TTC549 (cell line): ENCODE measurements around the gene SHROOM3.

Experiments
- FAIRE-seq: peaks from 2 replicates; lab custom pipeline; 2012; peaks lifted over from hg19 to GRCh38; lab: Jason Lieb, UNC

SHROOM3 gene

DNA sequence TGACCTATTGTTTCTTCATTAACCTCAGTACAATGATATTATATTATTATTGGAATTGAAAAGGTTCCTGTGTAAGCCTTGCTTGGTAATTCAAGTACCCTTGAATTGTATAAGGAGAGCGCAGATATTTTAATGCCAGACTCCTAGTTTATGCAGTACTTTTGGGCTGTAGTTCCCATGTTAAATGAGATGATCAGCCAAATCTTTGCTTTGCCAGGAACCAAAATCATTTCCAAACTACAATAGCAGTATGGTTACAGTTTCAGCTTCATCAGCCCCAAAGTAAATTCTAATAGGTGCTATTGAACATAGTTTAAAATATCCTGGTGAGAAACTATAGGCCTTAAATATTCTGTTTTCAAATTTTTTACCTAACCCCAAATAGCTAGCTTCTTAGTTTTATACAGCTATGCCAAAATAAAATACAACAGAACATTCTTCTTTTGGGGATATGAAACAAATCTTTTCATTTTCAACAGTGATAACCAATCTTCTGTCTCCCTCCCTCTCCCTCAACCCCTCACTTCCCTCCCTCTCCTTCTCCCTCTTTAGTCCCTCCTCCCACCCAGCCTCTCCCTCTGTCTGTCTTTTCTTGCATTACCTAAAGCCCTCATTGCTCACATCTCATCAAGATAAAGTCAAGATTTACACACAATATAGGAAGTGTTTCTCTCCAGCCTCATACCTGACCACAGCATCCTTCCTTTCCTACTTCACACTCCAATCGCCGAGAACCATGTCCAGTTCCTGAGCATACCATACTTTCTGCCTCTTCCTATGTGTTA is 190.1 kb downstream of the SHROOM3 start:
- no peak for FAIRE-seq

- no peak for FAIRE-seq
Measured at GRCh38 chr4:76626686-76627465, 191.8 kb downstream of the SHROOM3 start.

- no peak for FAIRE-seq
Measured at GRCh38 chr4:76628251-76628650, 193.2 kb downstream of the SHROOM3 start.

- no peak for FAIRE-seq
Measured at GRCh38 chr4:76630741-76631140, 195.7 kb downstream of the SHROOM3 start.

DNA sequence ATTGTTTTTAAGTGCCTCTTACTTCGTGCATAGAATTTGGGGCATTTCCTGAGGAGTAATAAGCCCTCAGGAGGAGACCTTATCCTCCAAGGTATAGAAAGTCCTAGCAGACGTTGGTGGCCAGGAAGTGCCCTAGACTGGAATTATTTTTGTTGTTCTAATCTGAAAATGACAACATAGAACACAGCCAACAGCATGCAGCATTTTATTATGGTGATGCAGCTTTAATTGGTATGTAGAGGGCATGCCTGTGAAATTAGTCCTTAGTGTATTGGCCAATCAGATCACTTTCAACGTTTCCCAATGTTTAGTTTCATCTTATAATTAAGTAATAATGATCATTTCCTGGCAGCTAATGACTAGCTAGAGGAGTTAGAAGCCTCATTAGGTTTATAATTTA is 199.2 kb downstream of the SHROOM3 start:
- no peak for FAIRE-seq

DNA sequence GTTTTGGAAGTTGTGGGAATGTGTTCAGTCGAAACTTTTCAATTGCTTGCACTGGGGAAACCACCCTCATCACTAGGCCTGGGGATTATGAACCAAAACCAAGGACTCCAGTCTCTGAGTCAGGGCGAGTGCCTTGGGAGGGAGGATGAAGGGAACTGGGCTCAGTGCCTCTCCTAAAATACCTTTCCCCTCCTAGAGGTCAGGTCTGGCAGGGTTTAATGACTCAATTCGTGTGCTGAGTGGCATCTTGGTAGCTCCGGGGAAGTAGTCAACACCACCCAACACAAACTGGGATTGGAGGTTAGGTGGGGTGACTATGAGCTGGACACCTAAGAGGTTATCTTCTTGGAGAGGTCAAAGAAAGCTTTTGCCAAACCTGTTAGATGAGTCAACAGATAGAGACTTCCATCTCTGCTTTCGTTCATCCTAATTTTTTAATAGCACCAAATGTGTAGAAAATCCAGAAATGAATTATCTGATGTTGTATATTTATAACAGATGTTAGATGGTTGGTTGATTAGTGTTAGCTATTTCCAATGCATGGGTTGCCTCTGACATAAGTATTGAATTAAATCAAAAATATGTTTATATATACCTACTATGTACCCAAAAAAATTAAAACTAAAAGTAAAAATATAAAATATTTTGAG is 202.8 kb downstream of the SHROOM3 start:
- no peak for FAIRE-seq

DNA sequence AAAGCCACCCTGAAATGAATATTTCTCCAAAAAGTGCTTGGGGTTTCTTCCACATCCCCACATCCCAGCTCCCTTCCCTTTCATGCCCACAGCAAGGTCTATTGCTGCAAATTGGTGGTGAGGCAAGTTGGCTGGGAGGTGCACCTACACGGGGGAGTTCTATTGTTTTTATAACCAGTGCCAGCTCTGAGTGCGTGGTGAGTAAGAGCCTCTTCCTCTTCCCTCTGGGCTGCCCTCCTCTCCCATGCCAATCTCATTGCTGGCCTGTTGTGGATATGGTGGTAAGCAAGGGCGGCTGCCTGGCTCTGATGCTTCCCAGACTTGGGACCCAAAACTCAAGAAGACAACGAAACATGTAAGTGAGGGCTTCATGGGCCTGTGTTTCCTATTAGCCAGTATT is 204.3 kb downstream of the SHROOM3 start:
- no peak for FAIRE-seq

GRCh38 chr4:76640353-76640910 is 205.4 kb downstream of the SHROOM3 start:
- FAIRE-seq, result no peak

DNA sequence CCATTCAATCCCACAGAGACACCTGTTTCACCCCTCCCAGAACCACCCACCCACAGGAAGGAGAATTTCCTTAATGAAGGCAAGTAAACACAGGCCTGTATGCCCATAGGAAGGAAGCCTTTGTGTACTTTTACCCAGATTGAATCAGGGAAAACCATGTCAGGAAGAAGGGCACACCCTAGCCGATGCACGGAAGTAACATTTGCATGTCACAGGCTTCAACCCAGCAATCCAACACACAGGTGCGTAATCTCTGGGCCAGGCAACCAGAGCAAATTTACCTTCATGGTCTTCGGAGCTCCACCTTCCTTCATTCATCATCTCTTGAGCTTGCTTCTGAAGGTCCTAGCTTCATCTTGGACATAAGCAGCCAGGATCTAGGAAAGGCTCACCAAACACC is 206.3 kb downstream of the SHROOM3 start:
- no peak for FAIRE-seq

GRCh38 chr4:76641758-76642157 is 206.7 kb downstream of the SHROOM3 start:
- no peak for FAIRE-seq

- FAIRE-seq, result no peak
Measured at GRCh38 chr4:76644831-76645485, 209.9 kb downstream of the SHROOM3 start.

- FAIRE-seq, result no peak
Measured at GRCh38 chr4:76649086-76649485, 214.1 kb downstream of the SHROOM3 start.

DNA sequence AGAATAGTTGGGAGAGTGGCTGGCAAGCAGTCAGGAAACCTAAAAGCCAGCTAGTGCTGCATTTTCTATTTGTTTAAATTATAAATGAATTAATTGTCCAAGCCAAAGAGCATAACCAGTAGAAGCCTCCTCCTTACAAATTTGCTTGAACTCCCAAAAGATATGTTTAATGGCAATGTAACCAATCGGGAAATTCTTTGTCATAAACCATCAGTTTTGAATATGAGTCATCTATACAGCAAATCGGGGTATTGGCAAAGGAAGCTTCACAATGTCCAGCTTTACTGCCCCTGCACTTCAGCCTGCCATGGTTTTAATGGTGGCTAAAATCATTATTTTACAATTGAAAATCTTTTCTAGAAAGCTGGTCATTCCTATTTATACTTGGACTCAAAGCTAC is 216.6 kb downstream of the SHROOM3 start:
- no peak for FAIRE-seq

GRCh38 chr4:76652389-76652788 is 217.4 kb downstream of the SHROOM3 start:
- FAIRE-seq, result no peak

DNA sequence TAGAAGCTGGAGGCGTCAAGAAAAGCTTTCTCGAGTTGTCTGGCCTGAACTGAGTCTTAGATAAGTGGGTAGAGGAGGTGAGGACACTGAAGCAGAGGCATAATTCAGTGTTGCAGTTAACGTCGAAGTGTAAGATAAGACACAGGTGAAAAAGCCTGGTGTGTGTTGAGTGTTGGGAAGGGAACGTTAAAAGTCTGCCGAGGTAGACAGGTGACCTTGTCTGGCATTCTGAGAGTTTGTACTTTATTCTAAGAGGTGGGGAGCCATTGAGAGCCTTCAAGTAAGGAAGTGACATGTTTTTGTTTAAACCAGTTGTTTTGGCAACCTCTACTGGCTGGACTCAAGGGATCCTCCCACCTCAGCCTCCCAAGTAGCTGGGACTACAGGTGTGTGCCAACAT is 219.1 kb downstream of the SHROOM3 start:
- no peak for FAIRE-seq

GRCh38 chr4:76654791-76655190 is 219.8 kb downstream of the SHROOM3 start:
- no peak for FAIRE-seq

DNA sequence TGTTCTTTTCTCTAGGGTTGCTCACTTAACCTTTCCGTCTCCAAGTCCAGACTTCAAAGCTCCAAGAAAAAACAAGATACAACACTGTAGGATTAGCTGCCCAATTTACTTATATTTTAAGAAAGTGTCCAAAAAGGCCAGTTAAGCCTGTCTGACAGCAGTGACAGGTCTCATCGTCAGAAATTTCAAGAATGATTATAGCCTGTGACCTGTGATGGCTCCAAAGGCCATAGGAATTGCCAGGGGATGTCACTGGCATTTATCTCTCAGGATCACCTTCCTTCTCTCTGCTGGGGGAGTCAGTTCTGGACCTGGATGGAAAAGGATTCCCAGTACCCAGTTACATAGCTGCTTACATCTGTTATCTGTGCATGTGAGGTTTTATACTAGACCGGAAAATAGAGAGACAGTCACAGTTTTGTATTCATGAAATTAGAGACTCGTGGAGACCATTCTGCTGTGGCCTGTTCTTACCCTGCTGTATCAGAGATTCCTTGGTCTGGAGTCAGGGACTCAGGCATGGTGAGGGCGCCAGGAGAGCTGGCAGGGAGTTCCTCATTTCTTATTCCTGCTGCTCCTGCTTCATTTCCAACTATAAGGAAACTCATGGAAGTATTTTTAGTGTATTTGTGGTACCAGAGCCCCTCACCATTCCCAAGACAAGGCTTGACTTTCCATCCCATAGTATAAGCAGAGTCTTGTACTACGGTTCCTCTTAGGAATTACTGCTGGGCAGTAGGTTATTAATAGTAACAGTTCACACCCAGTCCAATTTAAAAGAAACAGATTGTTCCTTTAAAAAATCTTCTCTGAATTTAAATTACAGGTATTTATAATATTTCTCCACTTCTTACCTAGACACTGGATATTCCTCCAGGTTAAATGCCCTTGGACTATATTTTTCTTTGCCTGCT is 220.8 kb downstream of the SHROOM3 start:
- no peak for FAIRE-seq

DNA sequence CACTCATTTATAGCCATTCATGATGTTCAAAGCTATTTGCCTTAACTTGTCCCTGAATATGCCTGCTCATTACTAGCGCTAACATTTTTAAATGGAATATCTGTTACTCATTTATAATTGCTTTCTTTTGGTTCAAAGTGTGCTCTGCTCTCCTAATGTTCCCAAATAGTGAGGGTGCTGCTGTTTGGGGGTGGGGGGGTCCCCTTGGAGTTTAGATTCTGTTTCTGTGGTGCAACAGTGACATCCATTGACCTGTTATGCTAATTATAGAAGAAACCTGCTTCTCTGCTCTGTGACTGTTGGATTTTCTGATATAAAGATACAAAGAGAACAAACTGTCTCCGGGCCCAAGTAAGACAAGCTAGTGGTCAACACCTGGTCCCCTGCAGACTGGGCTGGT is 222.4 kb downstream of the SHROOM3 start:
- no peak for FAIRE-seq

DNA sequence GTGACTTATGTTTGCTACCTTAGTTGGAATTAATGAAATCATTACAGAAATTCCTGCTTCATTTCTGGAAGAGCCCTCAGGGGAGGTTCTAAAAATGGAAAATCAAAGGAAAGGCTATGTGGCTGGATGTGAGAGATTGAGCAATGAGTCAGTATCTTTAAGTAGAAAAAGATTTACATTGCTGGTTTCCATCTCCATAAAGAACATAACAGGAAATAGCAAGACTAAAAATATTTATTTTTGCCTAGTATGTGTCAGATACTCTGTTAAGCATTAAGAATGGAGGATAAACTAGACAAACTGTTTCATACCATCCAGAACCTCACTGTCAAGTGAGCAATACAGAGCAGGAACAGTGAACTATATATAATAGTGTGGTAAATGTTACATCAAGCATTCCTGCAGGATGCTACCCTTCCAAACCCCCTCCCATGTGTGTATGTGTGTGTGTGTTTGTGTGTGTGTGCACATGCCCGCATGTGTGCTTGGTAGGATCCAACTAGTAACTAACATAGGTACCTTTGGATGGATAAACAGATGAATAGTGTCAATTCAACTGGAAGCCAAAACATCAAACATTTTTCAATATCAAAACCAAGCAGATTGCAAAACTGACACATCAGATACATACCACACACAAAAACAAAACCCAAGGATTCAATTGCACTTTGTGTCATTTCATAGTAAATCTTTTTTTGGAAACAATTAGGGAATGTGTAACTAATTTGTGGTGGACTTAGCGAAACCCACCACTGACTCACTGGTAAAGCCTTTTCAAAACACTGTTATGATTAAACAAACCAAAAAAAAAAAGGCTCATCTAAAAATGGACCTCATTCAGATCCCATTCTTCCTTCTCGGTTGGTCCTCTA is 223.4 kb downstream of the SHROOM3 start:
- FAIRE-seq, result no peak

DNA sequence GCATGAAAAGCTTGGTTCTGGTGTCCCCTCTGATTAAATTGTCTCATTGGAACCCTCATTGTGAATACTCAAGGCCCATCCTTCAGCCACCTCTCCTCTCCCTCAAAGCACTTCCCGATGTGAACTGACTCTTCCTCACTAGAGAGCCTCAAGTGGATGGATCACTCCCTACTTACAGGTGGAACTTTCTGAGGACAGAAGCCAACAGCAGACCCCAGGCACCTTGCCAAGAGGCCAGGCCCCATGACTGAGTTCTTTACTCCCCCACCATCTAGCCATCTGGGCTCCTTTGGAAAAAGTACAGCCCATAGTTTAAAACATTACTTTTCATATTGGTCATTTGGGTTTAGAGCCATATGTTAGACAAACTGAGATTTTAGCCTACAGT is 224.1 kb downstream of the SHROOM3 start:
- FAIRE-seq, result no peak
